ENCODE data around the gene SEC14L2. TPM values are rescaled to one million over a fixed set of nuclear protein-coding genes. Genes with fewer than 3 reads are reported as not detected.

SEC14L2 gene
- total RNA-seq, 1 experiment from 2014 or later, result 33.5 TPM

DNA sequence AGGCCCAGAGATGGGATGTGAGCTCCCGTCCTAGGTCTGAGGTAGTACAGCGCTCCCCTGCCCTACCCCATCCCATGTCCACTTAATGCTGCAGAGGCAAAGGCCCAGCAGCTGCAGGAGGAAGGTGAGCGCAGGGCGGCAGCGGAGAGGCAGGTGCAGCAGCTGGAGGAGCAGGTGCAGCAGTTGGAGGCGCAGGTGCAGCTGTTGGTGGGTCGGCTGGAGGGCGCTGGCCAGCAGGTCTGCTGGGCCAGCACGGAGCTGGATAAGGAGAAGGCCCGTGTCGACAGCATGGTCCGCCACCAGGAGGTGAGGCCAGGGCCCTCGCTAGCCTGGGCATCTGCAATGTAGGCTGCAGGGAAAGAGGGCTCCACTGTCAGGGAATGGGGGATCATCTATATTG lies 24.8 kb upstream of the SEC14L2 start (continued):
- TF ChIP-seq POLR2AphosphoS5 (IDR thresholded peaks at IDR 0.05; ENCODE audit: low read depth, low read length) (no peak), POLR2A (IDR thresholded peaks at IDR 0.05; ENCODE audit: borderline replicate concordance, extremely low read depth, insufficient read depth, insufficient read length) (no peak), JUND (IDR thresholded peaks at IDR 0.05) (no peak), FOSL1 (IDR thresholded peaks at IDR 0.05; ENCODE audit: low read depth) (no peak), CEBPB (IDR thresholded peaks at IDR 0.05; ENCODE audit: low read depth) (no peak), EZH2 (IDR thresholded peaks at IDR 0.05) (no peak), SIN3A (IDR thresholded peaks at IDR 0.05; ENCODE audit: low read depth) (no peak), ZFX (IDR thresholded peaks at IDR 0.05) (no peak), EZH2phosphoT487 (IDR thresholded peaks at IDR 0.05; ENCODE audit: borderline replicate concordance) (no peak)
- TF ChIP-seq, protein P1, sequence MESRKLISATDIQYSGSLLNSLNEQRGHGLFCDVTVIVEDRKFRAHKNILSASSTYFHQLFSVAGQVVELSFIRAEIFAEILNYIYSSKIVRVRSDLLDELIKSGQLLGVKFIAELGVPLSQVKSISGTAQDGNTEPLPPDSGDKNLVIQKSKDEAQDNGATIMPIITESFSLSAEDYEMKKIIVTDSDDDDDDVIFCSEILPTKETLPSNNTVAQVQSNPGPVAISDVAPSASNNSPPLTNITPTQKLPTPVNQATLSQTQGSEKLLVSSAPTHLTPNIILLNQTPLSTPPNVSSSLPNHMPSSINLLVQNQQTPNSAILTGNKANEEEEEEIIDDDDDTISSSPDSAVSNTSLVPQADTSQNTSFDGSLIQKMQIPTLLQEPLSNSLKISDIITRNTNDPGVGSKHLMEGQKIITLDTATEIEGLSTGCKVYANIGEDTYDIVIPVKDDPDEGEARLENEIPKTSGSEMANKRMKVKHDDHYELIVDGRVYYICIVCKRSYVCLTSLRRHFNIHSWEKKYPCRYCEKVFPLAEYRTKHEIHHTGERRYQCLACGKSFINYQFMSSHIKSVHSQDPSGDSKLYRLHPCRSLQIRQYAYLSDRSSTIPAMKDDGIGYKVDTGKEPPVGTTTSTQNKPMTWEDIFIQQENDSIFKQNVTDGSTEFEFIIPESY (IDR thresholded peaks at IDR 0.05; ENCODE audit: extremely low read depth, insufficient replicate concordance, low read length), result no peak
- TF ChIP-seq, protein P2, sequence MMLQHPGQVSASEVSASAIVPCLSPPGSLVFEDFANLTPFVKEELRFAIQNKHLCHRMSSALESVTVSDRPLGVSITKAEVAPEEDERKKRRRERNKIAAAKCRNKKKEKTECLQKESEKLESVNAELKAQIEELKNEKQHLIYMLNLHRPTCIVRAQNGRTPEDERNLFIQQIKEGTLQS (IDR thresholded peaks at IDR 0.05), result no peak

DNA sequence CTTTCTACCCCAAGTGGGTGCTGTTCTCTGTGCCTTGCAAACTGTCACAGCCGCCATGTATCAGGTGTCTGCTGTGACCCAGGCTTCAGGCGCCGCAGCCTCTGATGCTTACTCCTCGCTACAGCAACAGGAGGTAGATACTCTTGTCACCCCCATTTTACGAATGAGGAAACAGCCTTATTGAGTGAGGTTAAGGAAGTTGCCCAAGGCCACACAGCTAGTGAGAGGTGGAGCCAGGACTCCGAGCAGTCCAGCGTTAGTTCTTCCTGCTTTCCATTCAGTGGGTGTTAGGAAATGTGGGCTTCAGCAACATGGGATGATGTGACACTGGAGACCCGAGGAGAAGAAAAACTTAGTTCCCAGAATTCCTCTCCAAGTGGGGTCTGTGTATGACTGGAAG lies 23.9 kb upstream of the SEC14L2 start:
- H3K4me1 ChIP-seq (ENCODE audit: control insufficient read depth in 1 of 2, insufficient read depth in 2 of 2, low read length in 2 of 2), result no peaks in the 10 kb centered on the region
- no peak overlapping the region for H2AFZ ChIP-seq (ENCODE audit: low read depth, low read length, poor library complexity, severe bottlenecking)
- H3K4me3 ChIP-seq (replicated peaks in 1 of 2; ENCODE audit: low read depth in 1 of 2, low read length in 2 of 2), result no peak overlapping the region
- ATAC-seq (no peak), DNase-seq (ENCODE audit: low read depth, low spot score) (no peak)
- no TSS peak for BruUV-seq (replicated peaks)
- ChIA-PET CTCF (no interaction called here), RAD21 (ENCODE audit: low non-redundant PET in 1 of 2, low total read pairs in 2 of 2, uncharacterized antibody in 2 of 2, unreplicated experiment in 2 of 2) (no interaction called here), POLR2A (no interaction called here)
- no peaks in the 10 kb centered on the region for H3K36me3 ChIP-seq (ENCODE audit: control insufficient read depth in 1 of 2, insufficient read depth in 2 of 2, low read length in 2 of 2)
- no peaks in the 10 kb centered on the region for H3K27me3 ChIP-seq (ENCODE audit: insufficient read depth, low read length)
- no peak overlapping the region for H3K27ac ChIP-seq (ENCODE audit: low read depth, low read length)
- H3K9ac ChIP-seq (ENCODE audit: low read length), result no peak overlapping the region
- intact Hi-C loops (cut with micrococcal nuclease), result no loop called here
- H3K9me3 ChIP-seq (ENCODE audit: control insufficient read depth in 1 of 2, insufficient read depth in 1 of 2, low read depth in 1 of 2, low read length in 2 of 2), result no peaks in the 10 kb centered on the region
- H3K79me2 ChIP-seq (ENCODE audit: insufficient read depth, low read length), result no peaks in the 10 kb centered on the region
- H4K20me1 ChIP-seq (ENCODE audit: insufficient read depth), result no peaks in the 10 kb centered on the region
- no peak overlapping the region for H3K4me2 ChIP-seq (ENCODE audit: low read length)
- no peaks in the 10 kb centered on the region for H3K9me2 ChIP-seq (ENCODE audit: insufficient read depth)
- TF ChIP-seq EZH2 (IDR thresholded peaks at IDR 0.05) (no peak), TCF7L2 (IDR thresholded peaks at IDR 0.05; ENCODE audit: borderline replicate concordance, extremely low read depth, insufficient read depth, insufficient read length) (no peak), FOSL1 (IDR thresholded peaks at IDR 0.05; ENCODE audit: low read depth) (no peak), ELF1 (IDR thresholded peaks at IDR 0.05; ENCODE audit: borderline replicate concordance, low read depth) (no peak), SP1 (IDR thresholded peaks at IDR 0.05; ENCODE audit: low read depth) (no peak), EZH2phosphoT487 (IDR thresholded peaks at IDR 0.05; ENCODE audit: borderline replicate concordance) (no peak), SIN3A (IDR thresholded peaks at IDR 0.05; ENCODE audit: low read depth) (no peak), CBX3 (IDR thresholded peaks at IDR 0.05; ENCODE audit: low read depth) (no peak), POLR2AphosphoS5 (IDR thresholded peaks at IDR 0.05; ENCODE audit: low read depth, low read length) (no peak), ZNF274 (IDR thresholded peaks at IDR 0.05; ENCODE audit: low read depth, low read length) (no peak), YY1 (IDR thresholded peaks at IDR 0.05; ENCODE audit: extremely low read depth, insufficient replicate concordance, low read depth, low read length) (no peak)
- TF ChIP-seq, protein P3, sequence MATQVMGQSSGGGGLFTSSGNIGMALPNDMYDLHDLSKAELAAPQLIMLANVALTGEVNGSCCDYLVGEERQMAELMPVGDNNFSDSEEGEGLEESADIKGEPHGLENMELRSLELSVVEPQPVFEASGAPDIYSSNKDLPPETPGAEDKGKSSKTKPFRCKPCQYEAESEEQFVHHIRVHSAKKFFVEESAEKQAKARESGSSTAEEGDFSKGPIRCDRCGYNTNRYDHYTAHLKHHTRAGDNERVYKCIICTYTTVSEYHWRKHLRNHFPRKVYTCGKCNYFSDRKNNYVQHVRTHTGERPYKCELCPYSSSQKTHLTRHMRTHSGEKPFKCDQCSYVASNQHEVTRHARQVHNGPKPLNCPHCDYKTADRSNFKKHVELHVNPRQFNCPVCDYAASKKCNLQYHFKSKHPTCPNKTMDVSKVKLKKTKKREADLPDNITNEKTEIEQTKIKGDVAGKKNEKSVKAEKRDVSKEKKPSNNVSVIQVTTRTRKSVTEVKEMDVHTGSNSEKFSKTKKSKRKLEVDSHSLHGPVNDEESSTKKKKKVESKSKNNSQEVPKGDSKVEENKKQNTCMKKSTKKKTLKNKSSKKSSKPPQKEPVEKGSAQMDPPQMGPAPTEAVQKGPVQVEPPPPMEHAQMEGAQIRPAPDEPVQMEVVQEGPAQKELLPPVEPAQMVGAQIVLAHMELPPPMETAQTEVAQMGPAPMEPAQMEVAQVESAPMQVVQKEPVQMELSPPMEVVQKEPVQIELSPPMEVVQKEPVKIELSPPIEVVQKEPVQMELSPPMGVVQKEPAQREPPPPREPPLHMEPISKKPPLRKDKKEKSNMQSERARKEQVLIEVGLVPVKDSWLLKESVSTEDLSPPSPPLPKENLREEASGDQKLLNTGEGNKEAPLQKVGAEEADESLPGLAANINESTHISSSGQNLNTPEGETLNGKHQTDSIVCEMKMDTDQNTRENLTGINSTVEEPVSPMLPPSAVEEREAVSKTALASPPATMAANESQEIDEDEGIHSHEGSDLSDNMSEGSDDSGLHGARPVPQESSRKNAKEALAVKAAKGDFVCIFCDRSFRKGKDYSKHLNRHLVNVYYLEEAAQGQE (IDR thresholded peaks at IDR 0.05; ENCODE audit: low read depth), result no peak
- TF ChIP-seq, protein P4, sequence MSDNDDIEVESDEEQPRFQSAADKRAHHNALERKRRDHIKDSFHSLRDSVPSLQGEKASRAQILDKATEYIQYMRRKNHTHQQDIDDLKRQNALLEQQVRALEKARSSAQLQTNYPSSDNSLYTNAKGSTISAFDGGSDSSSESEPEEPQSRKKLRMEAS (IDR thresholded peaks at IDR 0.05), result no peak
- TF ChIP-seq, protein P2 (IDR thresholded peaks at IDR 0.05), result no peak

All from HCT116 (cell line).